Cerebellar cortex (tissue), 1 donor: Measurements from ENCODE around the gene KHSRP.
"Not testable (repeated sequence)": the region's sequence is repeated elsewhere in the genome, so short reads cannot be mapped to it uniquely, and the experiment has no call there.

ENCODE experiments used
- DNase-seq: peaks from one replicate; pipeline ENCODE4 v3.0.0-alpha.2; 2015; ENCODE audit warnings: low spot score

Gene KHSRP

GRCh38 chr19:6450166-6450565 is 25.6 kb upstream of the KHSRP start:
- no peak for DNase-seq

- no peak for DNase-seq
Measured at GRCh38 chr19:6448045-6448444, 23.4 kb upstream of the KHSRP start.

- DNase-seq: no peak
Measured at GRCh38 chr19:6446452-6446851, 21.8 kb upstream of the KHSRP start.

GRCh38 chr19:6443986-6444385 is 19.4 kb upstream of the KHSRP start:
- no peak for DNase-seq

GRCh38 chr19:6442087-6442688 is 17.6 kb upstream of the KHSRP start:
- DNase-seq: no peak

GRCh38 chr19:6440905-6441304 is 16.3 kb upstream of the KHSRP start:
- no peak for DNase-seq

GRCh38 chr19:6439743-6440142 is 15.1 kb upstream of the KHSRP start:
- DNase-seq: no peak

- no peak for DNase-seq
Measured at GRCh38 chr19:6433663-6434062, 9.1 kb upstream of the KHSRP start, which contains the start of gene SLC25A41. TSS of gene SLC25A41 (minus strand) at chr19:6433763. CDS start at chr19:6433693, 70 bp downstream.

GRCh38 chr19:6433165-6433564 is 8.6 kb upstream of the KHSRP start:
- no peak for DNase-seq

GRCh38 chr19:6431891-6432290 is 7.3 kb upstream of the KHSRP start:
- DNase-seq: no peak

GRCh38 chr19:6429419-6430221 is 5.0 kb upstream of the KHSRP start:
- no peak for DNase-seq

- not testable (repeated sequence) for DNase-seq
Measured at GRCh38 chr19:6428692-6429418, 4.2 kb upstream of the KHSRP start.

- DNase-seq: no peak
Measured at GRCh38 chr19:6427131-6427530, 2.5 kb upstream of the KHSRP start.

GRCh38 chr19:6425732-6426620 is 1.4 kb upstream of the KHSRP start:
- no peak for DNase-seq

GRCh38 chr19:6424939-6425731 is 524 bp upstream of the KHSRP start:
- peak; percentile 100 for DNase-seq

- peak; percentile 46 for DNase-seq
Measured at GRCh38 chr19:6423499-6424194, 964 bp downstream of the KHSRP start.

GRCh38 chr19:6421075-6422014 is 3.3 kb downstream of the KHSRP start:
- DNase-seq: no peak

GRCh38 chr19:6418562-6418932 is 6.1 kb downstream of the KHSRP start:
- no peak for DNase-seq
